Natural killer cell (primary cell): ENCODE measurements around the gene AHNAK2. TPM values are rescaled to one million over a fixed set of nuclear protein-coding genes. Genes with fewer than 3 reads are reported as not detected.

ENCODE experiments used
- ATAC-seq, 3 donors: fragments of 150-1000 bp in 2 of 3; fragments of 200-7000 bp in 1 of 3; cut with Tn5 transposase; 1 replicate in 1 of 3; 2 replicates in 2 of 3; pipeline ENCODE4 v1.10.0; 2021; ENCODE audit warnings: mild to moderate bottlenecking in 2 of 3, moderate library complexity in 2 of 3
- DNase-seq, 2 donors: peaks; one replicate each; pipeline versions ENCODE4 v3.0.0 to v3.0.0-alpha.2; 2013 to 2021; ENCODE audit warnings: mixed read lengths in 1 of 2
- H3K27ac ChIP-seq: one replicate; pipeline ENCODE4 v1.5.1; 2013; ENCODE audit warnings: mild to moderate bottlenecking, low read length
- H3K27me3 ChIP-seq: one replicate; pipeline ENCODE4 v1.6.1; 2013; ENCODE audit warnings: low read length; ENCODE audit not compliant: control insufficient read depth, insufficient read depth
- H3K36me3 ChIP-seq: one replicate; pipeline ENCODE4 v1.6.1; 2013; ENCODE audit warnings: low read length; ENCODE audit not compliant: control insufficient read depth, insufficient read depth
- H3K4me1 ChIP-seq: one replicate; pipeline ENCODE4 v1.6.1; 2013; ENCODE audit warnings: low read length; ENCODE audit not compliant: control insufficient read depth, insufficient read depth
- H3K4me3 ChIP-seq: one replicate; pipeline ENCODE4 v1.5.1; 2013; ENCODE audit warnings: low read length
- H3K9me3 ChIP-seq: one replicate; pipeline ENCODE4 v1.6.1; 2013; ENCODE audit warnings: low read length; ENCODE audit not compliant: control insufficient read depth, insufficient read depth
- H3K27ac Mint-ChIP-seq, 2 donors: one replicate each; pipeline ENCODE4 v1.8.0; 2022; ENCODE audit warnings: mild to moderate bottlenecking in 2 of 2, mixed read lengths in 2 of 2, moderate library complexity in 1 of 2
- H3K27me3 Mint-ChIP-seq, 2 donors: one replicate each; pipeline ENCODE4 v1.8.0; 2022; ENCODE audit warnings: low read depth in 2 of 2, mixed read lengths in 2 of 2
- H3K36me3 Mint-ChIP-seq: one replicate; pipeline ENCODE4 v1.8.0; 2022; ENCODE audit warnings: mixed read lengths
- H3K4me1 Mint-ChIP-seq, 2 donors: one replicate each; pipeline ENCODE4 v1.8.0; 2022; ENCODE audit warnings: mixed read lengths in 2 of 2
- H3K4me3 Mint-ChIP-seq: one replicate; pipeline ENCODE4 v1.8.0; 2022; ENCODE audit warnings: mild to moderate bottlenecking, moderate library complexity, mixed read lengths
- H3K9me3 Mint-ChIP-seq, 2 donors: one replicate each; pipeline ENCODE4 v1.8.0; 2022; ENCODE audit warnings: mixed read lengths in 2 of 2
- CTCF ChIP-seq: fragments of 200-600 bp; IDR thresholded peaks from one replicate; pipeline ENCODE4 v1.8.0; 2022; ENCODE audit warnings: antibody characterized with exemption
- whole genome bisulfite sequencing: methylation state at CpG from one replicate; pipeline ENCODE4 v1.1.7; 2013; ENCODE audit warnings: missing lambda C conversion rate; ENCODE audit not compliant: insufficient coverage; 5-methylcytosine and 5-hydroxymethylcytosine counted together
- intact Hi-C: fragments of 100-400 bp; cut with micrococcal nuclease; formaldehyde crosslinking; loops from one replicate; pipeline ENCODE4 v1.14.2; 2022
- total RNA-seq, 4 donors: library from RNA; stranded (reverse); fragments of 120-200 nt in 1 of 4; gene quantifications; one replicate each; pipeline versions ENCODE4 v1.2.3 to v1.2.4, GENCODE V29; 2013 to 2022

AHNAK2 gene
- total RNA-seq, 3 donors from 2014 or later (not counting 1 experiment from before 2014, with no cell fraction given): 0.05 TPM; not detected in 2

DNA sequence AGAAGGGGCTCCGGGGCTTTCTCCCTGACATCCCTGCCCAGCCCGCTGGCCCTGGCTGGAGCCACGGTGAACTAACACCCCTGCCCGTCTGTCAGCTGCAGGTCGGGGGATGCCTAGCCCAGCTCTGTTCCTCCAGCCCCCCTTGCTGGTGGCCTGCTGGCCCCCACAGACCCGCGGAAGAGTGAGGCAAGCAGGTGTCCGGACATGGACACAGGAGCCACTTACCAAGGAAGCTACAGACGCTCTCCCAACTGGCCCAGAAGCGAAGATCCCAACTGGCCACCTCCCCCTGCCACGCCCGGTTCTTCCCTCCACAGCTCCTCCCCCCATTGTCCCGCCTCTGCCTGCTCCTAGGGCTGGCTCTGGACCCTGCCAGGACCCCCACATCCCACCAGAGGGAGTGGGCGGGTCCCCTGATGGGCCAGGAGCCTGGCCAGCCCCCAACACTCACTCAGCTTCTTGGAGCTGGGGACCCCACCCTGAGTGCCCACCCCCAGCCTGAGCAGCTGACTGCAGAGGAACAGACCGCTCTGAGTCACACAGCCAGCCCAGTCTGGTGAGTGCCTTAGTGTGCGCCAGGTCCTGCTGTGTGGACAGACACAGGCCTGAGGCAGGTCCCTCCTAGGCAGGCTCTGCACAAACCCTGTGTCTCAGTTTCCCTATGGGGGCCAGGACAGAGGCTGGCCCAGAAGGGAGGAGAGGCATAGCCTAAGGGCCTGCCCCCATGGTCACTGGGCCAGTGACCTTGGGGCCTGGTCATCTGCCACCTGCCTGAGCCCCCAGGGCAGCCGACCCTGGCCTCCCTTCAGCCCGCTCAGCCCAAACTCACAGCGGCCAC is 7.7 kb downstream of the AHNAK2 start:
- no peaks in the 10 kb centered on the region for H3K9me3 ChIP-seq
- TF ChIP-seq CTCF: no peak
- no peaks in the 10 kb centered on the region for H3K36me3 Mint-ChIP-seq
- H3K4me1 ChIP-seq: peaks cover 5% of the 10 kb centered on the region
- 88% methylated on average over 19 of the region's 19 CpGs for WGBS
- no peak for DNase-seq
- intact Hi-C loops: loop anchor here (10.0 kb wide), 1 partner anchor 384 kb away; no protein-coding TSS in a partner anchor
- H3K27ac ChIP-seq: no peak overlapping the region
- H3K36me3 ChIP-seq: no peaks in the 10 kb centered on the region
- H3K4me3 Mint-ChIP-seq: no peak overlapping the region
- no peak for ATAC-seq
- H3K9me3 Mint-ChIP-seq: no peaks in the 10 kb centered on the region
- peaks cover 0 to 6% of the 10 kb centered on the region in 2 donors for H3K27me3 Mint-ChIP-seq
- H3K4me1 Mint-ChIP-seq: no peaks in the 10 kb centered on the region
- peaks cover 2% of the 10 kb centered on the region for H3K27me3 ChIP-seq
- H3K4me3 ChIP-seq: no peak overlapping the region
- H3K27ac Mint-ChIP-seq: no peak overlapping the region

DNA sequence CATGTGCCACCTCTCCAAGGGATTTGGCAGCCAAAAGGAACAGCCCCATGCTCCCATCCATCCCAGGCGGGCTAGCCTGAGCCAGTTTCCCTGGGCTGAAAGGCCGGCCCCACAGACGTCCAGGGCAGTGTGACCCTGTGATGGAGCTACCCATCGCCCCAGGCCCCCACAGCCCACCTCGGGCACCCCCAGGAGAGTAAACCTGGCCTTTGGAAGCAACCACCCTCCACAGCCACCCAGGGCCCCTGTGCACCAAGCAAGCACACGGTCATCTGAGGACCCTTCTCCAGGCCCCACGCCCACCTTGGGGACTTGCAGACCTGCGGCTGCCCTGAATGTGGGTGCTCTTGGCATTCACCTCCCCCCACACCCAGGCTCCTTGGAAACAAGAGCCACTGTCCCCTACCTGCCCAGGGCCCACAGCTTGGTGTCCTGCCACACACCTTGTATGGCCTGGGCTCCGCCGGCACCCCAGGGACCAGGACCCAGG is 8.4 kb downstream of the AHNAK2 start:
- H3K36me3 Mint-ChIP-seq: no peaks in the 10 kb centered on the region
- no peaks in the 10 kb centered on the region for H3K9me3 Mint-ChIP-seq
- ATAC-seq (no peak), DNase-seq (no peak)
- WGBS: 90% methylated on average over 10 of the region's 10 CpGs
- H3K27ac ChIP-seq: no peak overlapping the region
- peaks cover 0 to 6% of the 10 kb centered on the region in 2 donors for H3K27me3 Mint-ChIP-seq
- H3K4me1 Mint-ChIP-seq: no peaks in the 10 kb centered on the region
- H3K4me3 ChIP-seq: no peak overlapping the region
- no peak overlapping the region for H3K27ac Mint-ChIP-seq
- TF ChIP-seq CTCF: no peak
- intact Hi-C loops: loop anchor here (10.0 kb wide), 1 partner anchor 385 kb away; no protein-coding TSS in a partner anchor
- H3K27me3 ChIP-seq: peaks cover 2% of the 10 kb centered on the region
- no peak overlapping the region for H3K4me3 Mint-ChIP-seq
- H3K36me3 ChIP-seq: no peaks in the 10 kb centered on the region
- no peaks in the 10 kb centered on the region for H3K9me3 ChIP-seq
- H3K4me1 ChIP-seq: peaks cover 5% of the 10 kb centered on the region

- peaks cover 2% of the 10 kb centered on the region for H3K27me3 ChIP-seq
- Mint-ChIP-seq H3K4me1 (no peaks in the 10 kb centered on the region), H3K27ac (no peak overlapping the region), H3K4me3 (no peak overlapping the region), H3K9me3 (no peaks in the 10 kb centered on the region), H3K36me3 (no peaks in the 10 kb centered on the region), H3K27me3 (peaks cover 0 to 8% of the 10 kb centered on the region in 2 donors)
- ATAC-seq (no peak), DNase-seq (no peak)
- H3K4me3 ChIP-seq: no peak overlapping the region
- H3K27ac ChIP-seq: no peak overlapping the region
- H3K4me1 ChIP-seq: peaks cover 5% of the 10 kb centered on the region
- no peak for TF ChIP-seq CTCF
- intact Hi-C loops: no loop called here
- H3K9me3 ChIP-seq: no peaks in the 10 kb centered on the region
- 80% methylated on average over 21 of the region's 21 CpGs for WGBS
- no peaks in the 10 kb centered on the region for H3K36me3 ChIP-seq
Measured at GRCh38 chr14:104968541-104969401, 9.4 kb downstream of the AHNAK2 start.
